Activated CD4-positive, alpha-beta T cell treated with anti-CD3 and anti-CD28 coated beads for 24 hours (primary cell): ENCODE data around the gene PLK5.
"Not testable (repeated sequence)": the region's sequence is repeated elsewhere in the genome, so short reads cannot be mapped to it uniquely, and the experiment has no call there.

ENCODE experiments used
- DNase-seq, 2 donors: peaks; one replicate each; pipeline ENCODE4 v3.0.0-alpha.2; 2020; ENCODE audit warnings: low read depth in 2 of 2

Gene PLK5

GRCh38 chr19:1491114-1491848 is 32.6 kb upstream of the PLK5 start, which contains the start of gene REEP6:
REEP6 (plus strand) TSS chr19:1491181; CDS start chr19:1491270, 89 bp downstream.
- DNase-seq: no peak

GRCh38 chr19:1491849-1492170 is 32.1 kb upstream of the PLK5 start:
- DNase-seq: no peak

- DNase-seq: no peak
Measured at GRCh38 chr19:1492474-1493006, 31.3 kb upstream of the PLK5 start.

- DNase-seq: no peak
Measured at GRCh38 chr19:1494115-1494815, 29.6 kb upstream of the PLK5 start.

- no peak for DNase-seq
Measured at GRCh38 chr19:1495051-1495798, 28.7 kb upstream of the PLK5 start.

GRCh38 chr19:1495799-1496713 is 27.8 kb upstream of the PLK5 start:
- DNase-seq: no peak

- no peak for DNase-seq
Measured at GRCh38 chr19:1496714-1497577, 26.9 kb upstream of the PLK5 start.

- DNase-seq: no peak
Measured at GRCh38 chr19:1497578-1498235, 26.2 kb upstream of the PLK5 start.

GRCh38 chr19:1499231-1499630 is 24.6 kb upstream of the PLK5 start:
- DNase-seq: not testable (repeated sequence)

- no peak for DNase-seq
Measured at GRCh38 chr19:1501200-1501595, 22.7 kb upstream of the PLK5 start.

- DNase-seq: no peak
Measured at GRCh38 chr19:1502433-1503088, 21.3 kb upstream of the PLK5 start.

- peak; percentile 56 to 59 for DNase-seq
Measured at GRCh38 chr19:1503089-1503924, 20.6 kb upstream of the PLK5 start.

- no peak for DNase-seq
Measured at GRCh38 chr19:1503925-1504773, 19.7 kb upstream of the PLK5 start.

- DNase-seq: no peak
Measured at GRCh38 chr19:1505012-1505411, 18.9 kb upstream of the PLK5 start.

- no peak for DNase-seq
Measured at GRCh38 chr19:1505991-1506881, 17.6 kb upstream of the PLK5 start.

GRCh38 chr19:1507192-1507660 is 16.7 kb upstream of the PLK5 start:
- DNase-seq: no peak
